22Rv1 (cell line): ENCODE data around the gene TACC2.

Experiments
- CTCF ChIP-seq: fragments of 450-650 bp; IDR thresholded peaks from 2 replicates; pipeline ENCODE4 v1.5.1; 2017; ENCODE audit warnings: mild to moderate bottlenecking
- ZFX ChIP-seq: fragments of 450-650 bp; IDR thresholded peaks from 2 replicates; pipeline ENCODE4 v1.6.1; 2017; ENCODE audit warnings: antibody characterized with exemption, borderline replicate concordance

GRCh38 chr10:122201401-122201800, 212.4 kb downstream of the TACC2 start:
- TF ChIP-seq CTCF (no peak), ZFX (no peak)
